Omental fat pad (tissue), 4 donors: ENCODE measurements around the gene DLGAP4. TPM values are rescaled to one million over a fixed set of nuclear protein-coding genes. Genes with fewer than 3 reads are reported as not detected.

Experiments
- ATAC-seq: fragments of 150-250 bp; one replicate; pipeline ENCODE4 v1.9.1; 2016; ENCODE audit warnings: mild to moderate bottlenecking, moderate library complexity; ENCODE audit not compliant: low FRiP score
- DNase-seq: peaks from one replicate; pipeline ENCODE4 v3.0.0-alpha.2; 2019; ENCODE audit warnings: low spot score
- CTCF ChIP-seq, 3 donors: fragments of 450-650 bp; IDR thresholded peaks; one replicate each; pipeline ENCODE4 v1.5.1; 2016 to 2017; ENCODE audit warnings: antibody characterized with exemption in 3 of 3, mild to moderate bottlenecking in 3 of 3, moderate library complexity in 2 of 3
- total RNA-seq, 4 donors: library from RNA; depleted of rRNA; stranded (reverse); fragments of >200 nt; gene quantifications; one replicate each; pipeline ENCODE4 v1.1.0, GENCODE V29; 2016

Gene DLGAP4
- total RNA-seq, 4 donors from 2014 or later, result 26.0 to 42.6 (median 30.7) TPM

- DNase-seq (no peak), ATAC-seq (no peak)
- TF ChIP-seq CTCF (IDR thresholded peaks at IDR 0.05), result no peak
These were observed 34.2 kb upstream of the DLGAP4 start for GRCh38 chr20:36271639-36272546.

GRCh38 chr20:36272547-36273220 is 33.5 kb upstream of the DLGAP4 start:
- DNase-seq, result no peak

GRCh38 chr20:36273414-36274180 is 32.5 kb upstream of the DLGAP4 start:
- DNase-seq, result no peak
- no peak for ATAC-seq
- no peak for TF ChIP-seq CTCF (IDR thresholded peaks at IDR 0.05)

More at GRCh38 chr20:36272547-36273220, 33.5 kb upstream of the DLGAP4 start:
- no peak for TF ChIP-seq CTCF (IDR thresholded peaks at IDR 0.05)
- no peak for ATAC-seq

GRCh38 chr20:36274181-36274841 is 31.8 kb upstream of the DLGAP4 start:
- DNase-seq, result no peak
- ATAC-seq, result no peak
- no peak for TF ChIP-seq CTCF (IDR thresholded peaks at IDR 0.05)

- ATAC-seq (no peak), DNase-seq (no peak)
These were observed 31.1 kb upstream of the DLGAP4 start for GRCh38 chr20:36275011-36275410.

More at GRCh38 chr20:36275011-36275410, 31.1 kb upstream of the DLGAP4 start:
- no peak for TF ChIP-seq CTCF (IDR thresholded peaks at IDR 0.05)
